Urothelium cell line (cell line): ENCODE measurements around the gene TMEM239.
"Not testable (repeated sequence)": the region's sequence is repeated elsewhere in the genome, so short reads cannot be mapped to it uniquely, and the experiment has no call there.

ENCODE experiments used
- DNase-seq: peaks from one replicate; pipeline ENCODE4 v3.0.0; 2011; ENCODE audit warnings: low spot score, mixed read lengths
- FAIRE-seq: peaks from 2 replicates; lab custom pipeline; 2011; peaks lifted over from hg19 to GRCh38; lab: Jason Lieb, UNC

Gene TMEM239

GRCh38 chr20:2799688-2800520, 16.3 kb upstream of the TMEM239 start:
- FAIRE-seq, result peak; percentile 53
- no peak for DNase-seq

GRCh38 chr20:2800521-2801285, 15.5 kb upstream of the TMEM239 start, which contains the start of gene CPXM1:
Gene CPXM1 (minus strand): TSS chr20:2800627. CDS start chr20:2800572, 55 bp downstream.
- FAIRE-seq, result no peak
- no peak for DNase-seq

DNA sequence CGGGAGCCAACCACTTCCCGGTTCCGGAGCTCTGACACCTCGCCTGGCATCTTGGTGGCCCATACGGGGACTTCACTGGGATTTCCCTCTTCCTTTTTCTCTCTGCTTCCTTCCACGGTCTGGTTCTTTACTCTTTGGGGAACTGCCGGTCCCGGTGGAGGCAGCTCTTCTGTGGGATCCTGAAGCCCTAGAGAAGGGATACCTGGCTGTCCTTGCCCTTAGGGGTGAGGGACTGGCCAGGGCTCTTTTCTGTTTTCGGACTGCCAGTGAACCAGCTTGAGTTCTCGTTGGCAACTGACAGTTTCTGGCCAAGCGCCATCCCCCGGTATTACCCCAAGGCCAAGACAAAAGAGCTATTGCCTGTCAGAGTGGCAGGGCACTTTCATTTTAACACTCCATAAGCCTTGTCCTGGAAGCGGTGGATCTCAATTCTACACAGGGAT, 14.9 kb upstream of the TMEM239 start:
- DNase-seq, result no peak

GRCh38 chr20:2804041-2804828, 11.9 kb upstream of the TMEM239 start:
- FAIRE-seq, result no peak
- DNase-seq, result no peak

More for the DNA sequence above, 14.9 kb upstream of the TMEM239 start:
- FAIRE-seq, result no peak

GRCh38 chr20:2804852-2805688, 11.1 kb upstream of the TMEM239 start:
- no peak for FAIRE-seq
- no peak for DNase-seq

- FAIRE-seq, result no peak
- peak; percentile 35 for DNase-seq
Measured at GRCh38 chr20:2805689-2806350, 10.3 kb upstream of the TMEM239 start.

- FAIRE-seq, result no peak
- no peak for DNase-seq
Measured at GRCh38 chr20:2806351-2806701, 9.8 kb upstream of the TMEM239 start.

GRCh38 chr20:2807019-2807418, 9.1 kb upstream of the TMEM239 start:
- no peak for DNase-seq
- FAIRE-seq, result no peak

DNA sequence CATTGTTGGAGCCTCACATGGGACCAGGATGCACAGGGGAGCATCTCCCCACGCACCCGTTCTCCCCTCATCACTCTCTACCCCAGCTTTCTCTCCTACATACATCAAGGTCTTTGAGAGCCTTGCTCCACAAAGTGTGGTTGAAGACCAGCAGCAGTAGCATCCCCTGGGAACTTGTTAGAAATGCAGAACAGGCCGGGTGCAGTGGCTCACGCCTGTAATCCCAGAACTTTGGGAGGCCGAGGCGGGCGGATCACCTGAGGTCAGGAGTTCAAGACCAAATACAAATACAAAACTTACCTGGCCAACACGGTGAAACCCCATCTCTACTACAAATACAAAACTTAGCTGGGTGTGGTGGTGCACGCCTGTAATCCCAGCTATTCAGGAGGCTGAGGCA, 8.2 kb upstream of the TMEM239 start:
- not testable (repeated sequence) for DNase-seq, FAIRE-seq

DNA sequence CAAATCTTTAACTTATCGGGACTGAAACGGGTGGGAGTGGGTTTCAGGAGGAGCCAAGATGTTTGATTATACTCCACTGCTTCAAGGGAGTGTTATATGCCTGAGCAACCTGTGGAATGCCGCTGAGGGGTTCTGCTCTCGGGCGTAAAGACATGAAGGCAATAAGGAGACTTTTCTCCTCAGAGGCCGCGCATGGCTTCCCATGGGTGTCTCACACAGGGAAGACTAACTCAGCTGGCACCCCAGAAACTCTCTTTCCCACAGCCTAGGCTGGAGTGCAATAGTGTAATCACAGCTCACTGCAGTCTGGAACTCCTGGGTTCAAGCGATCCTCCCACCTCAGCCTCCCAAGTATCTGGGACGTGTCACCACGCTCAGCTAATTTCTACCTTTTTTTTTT, 6.5 kb upstream of the TMEM239 start:
- FAIRE-seq (no peak), DNase-seq (no peak)

DNA sequence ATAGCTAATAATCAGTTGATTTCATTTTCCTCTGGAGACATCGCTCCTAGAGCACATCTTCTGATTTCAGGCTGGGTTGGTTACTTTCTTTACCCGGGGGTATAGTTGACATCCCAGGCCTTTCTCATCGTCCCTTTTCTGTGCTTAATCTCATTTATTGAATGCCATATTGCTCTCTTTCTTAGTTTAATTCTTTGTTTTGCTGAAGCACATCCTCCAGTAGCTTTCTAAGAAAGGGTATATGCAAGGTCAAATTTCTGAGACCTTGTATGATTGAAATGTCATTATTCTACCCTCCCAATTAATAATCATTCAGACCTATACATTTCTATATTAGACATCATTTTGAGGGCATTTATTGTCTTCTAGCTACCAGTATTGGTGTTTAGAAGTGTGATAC, 4.0 kb upstream of the TMEM239 start:
- DNase-seq, result no peak
- FAIRE-seq, result no peak

GRCh38 chr20:2814076-2814475, 2.1 kb upstream of the TMEM239 start:
- DNase-seq, result no peak
- no peak for FAIRE-seq

DNA sequence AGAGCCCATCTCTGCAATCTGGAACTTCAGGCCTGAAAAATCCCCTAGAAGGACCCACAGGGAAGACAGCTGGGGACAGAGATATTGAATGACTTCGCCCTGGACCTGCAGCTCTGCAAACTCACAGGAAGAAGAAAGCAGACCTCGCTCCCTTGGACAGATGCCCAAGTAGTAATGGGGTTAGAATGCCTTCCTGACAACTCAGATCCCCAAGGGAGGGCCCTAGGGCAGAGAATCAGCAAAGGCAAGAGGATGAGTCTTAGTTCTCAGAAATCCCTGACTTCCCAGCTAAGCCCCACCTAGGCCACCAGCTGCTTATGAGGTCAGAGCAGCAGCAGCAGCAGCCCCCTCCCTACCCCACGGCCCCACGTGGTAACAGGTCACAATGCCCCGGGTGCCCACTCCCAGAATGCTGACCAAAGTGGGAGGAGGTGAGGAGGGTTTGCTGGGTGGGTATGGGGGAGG, 1.5 kb upstream of the TMEM239 start, which contains the start of gene C20orf141:
C20orf141 (plus strand) TSS at position 401 of the 465 bp plus-strand sequence. CDS start 198 bp downstream, outside the sequence.
- peak; percentile 89 for DNase-seq
- no peak for FAIRE-seq

DNA sequence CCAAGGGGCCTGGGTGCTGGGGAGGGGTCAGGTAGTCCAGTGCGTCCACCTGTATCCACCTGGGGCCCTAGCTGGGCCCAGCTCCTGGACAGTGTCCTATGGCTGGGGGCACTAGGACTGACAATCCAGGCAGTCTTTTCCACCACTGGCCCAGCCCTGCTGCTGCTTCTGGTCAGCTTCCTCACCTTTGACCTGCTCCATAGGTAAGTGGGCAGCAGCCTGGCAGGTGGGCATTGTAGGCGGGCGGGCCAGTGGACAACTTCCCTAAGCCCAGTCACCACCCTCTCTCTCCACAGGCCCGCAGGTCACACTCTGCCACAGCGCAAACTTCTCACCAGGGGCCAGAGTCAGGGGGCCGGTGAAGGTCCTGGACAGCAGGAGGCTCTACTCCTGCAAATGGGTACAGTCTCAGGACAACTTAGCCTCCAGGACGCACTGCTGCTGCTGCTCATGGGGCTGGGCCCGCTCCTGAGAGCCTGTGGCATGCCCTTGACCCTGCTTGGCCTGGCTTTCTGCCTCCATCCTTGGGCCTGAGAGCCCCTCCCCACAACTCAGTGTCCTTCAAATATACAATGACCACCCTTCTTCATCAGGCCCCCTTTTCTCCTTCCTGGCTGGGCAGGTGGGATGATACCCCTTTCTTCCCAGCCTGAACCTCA, 793 bp upstream of the TMEM239 start:
- no peak for FAIRE-seq
- DNase-seq, result no peak

DNA sequence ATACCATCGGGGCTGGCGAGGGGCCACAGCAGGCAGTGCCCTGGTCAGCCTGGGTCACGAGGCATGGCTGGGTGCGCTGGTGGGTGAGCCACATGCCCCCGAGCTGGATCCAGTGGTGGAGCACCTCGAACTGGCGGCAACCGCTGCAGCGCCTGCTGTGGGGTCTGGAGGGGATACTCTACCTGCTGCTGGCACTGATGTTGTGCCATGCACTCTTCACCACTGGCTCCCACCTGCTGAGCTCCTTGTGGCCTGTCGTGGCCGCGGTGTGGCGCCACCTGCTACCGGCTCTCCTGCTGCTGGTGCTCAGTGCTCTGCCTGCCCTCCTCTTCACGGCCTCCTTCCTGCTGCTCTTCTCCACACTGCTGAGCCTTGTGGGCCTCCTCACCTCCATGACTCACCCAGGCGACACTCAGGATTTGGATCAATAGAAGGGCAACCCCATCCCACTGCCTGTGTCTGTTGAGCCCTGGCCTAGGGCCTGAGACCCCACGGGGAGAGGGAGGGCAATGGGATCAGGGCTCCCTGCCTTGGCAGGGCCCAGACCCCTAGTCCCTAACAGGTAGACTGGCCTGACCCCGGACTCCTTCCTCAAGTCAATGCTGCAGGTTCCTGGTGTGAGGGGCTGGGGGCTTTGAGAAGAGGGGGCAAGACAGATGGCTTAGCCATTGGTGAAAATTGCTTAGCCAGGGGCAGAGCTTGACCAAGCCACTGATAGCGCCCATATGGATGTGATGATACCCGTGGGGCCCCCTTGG, 598 bp downstream of the TMEM239 start:
- no peak for DNase-seq

GRCh38 chr20:2817341-2817726, 1.2 kb downstream of the TMEM239 start:
- FAIRE-seq (no peak), DNase-seq (no peak)

More for the DNA sequence above, 598 bp downstream of the TMEM239 start:
- no peak for FAIRE-seq

DNA sequence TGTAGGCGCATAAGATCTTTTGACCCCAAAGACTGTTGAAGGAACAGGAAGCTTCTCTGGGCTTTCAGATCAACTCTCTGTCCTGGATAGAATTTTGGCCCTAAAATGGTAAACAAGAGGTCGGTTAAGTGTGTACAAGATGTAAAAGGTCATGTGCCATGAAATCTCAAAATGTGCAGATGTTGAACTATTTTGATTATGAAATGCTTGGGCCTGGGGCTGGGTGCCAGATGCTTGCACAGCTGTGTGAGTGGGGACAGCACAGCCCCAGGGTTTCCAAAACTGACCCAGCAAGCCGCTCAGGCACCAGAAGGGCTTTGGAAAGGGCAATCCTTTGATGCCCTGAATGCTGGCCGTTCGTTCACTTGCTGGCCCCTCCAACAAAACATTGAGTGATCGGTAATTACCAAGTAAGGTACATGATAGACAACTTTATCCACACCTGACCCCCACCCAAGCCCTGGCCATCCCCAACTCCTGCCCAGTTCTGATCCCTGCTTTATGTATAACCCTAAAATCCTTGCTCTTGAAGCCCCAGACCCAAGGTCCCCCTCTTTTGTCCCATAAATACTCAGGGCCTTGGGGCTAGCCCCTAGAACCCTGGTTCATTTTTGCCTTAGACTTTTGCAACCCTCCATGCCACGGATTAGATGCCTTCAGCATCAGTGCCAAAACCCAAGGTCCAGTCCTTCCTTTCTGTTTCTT, 1.9 kb downstream of the TMEM239 start:
- DNase-seq, result no peak

More for the DNA sequence above, 1.9 kb downstream of the TMEM239 start:
- no peak for FAIRE-seq
